GM20000 (cell line): ENCODE results near the gene RGS6.

Source experiments
- DNase-seq: peaks from one replicate; pipeline ENCODE4 v3.0.0; 2012; ENCODE audit warnings: low spot score
- CTCF ChIP-seq: IDR thresholded peaks from 2 replicates; pipeline ENCODE4 v1.5.1; 2012; ENCODE audit warnings: mild to moderate bottlenecking, control low read depth; ENCODE audit errors: extremely low read depth, missing control alignments

RGS6 gene

GRCh38 chr14:71905031-71905430, 27.2 kb upstream of the RGS6 start:
- DNase-seq = no peak
- TF ChIP-seq CTCF = no peak

- TF ChIP-seq CTCF = no peak
- no peak for DNase-seq
Measured at GRCh38 chr14:71905860-71906259, 26.4 kb upstream of the RGS6 start.

- DNase-seq = no peak
- TF ChIP-seq CTCF = no peak
Measured at GRCh38 chr14:71907793-71908515, 24.3 kb upstream of the RGS6 start.

GRCh38 chr14:71911669-71912068, 20.6 kb upstream of the RGS6 start:
- DNase-seq = no peak

GRCh38 chr14:71913342-71913741, 18.9 kb upstream of the RGS6 start:
- DNase-seq = no peak
- TF ChIP-seq CTCF = no peak

More at GRCh38 chr14:71911669-71912068, 20.6 kb upstream of the RGS6 start:
- no peak for TF ChIP-seq CTCF

GRCh38 chr14:71918955-71919354, 13.3 kb upstream of the RGS6 start:
- TF ChIP-seq CTCF = no peak
- no peak for DNase-seq

- no peak for TF ChIP-seq CTCF
- no peak for DNase-seq
Measured at GRCh38 chr14:71923513-71923912, 8.7 kb upstream of the RGS6 start.
